Pancreas (tissue), 10 donors: ENCODE results near the gene MSI2. TPM values are rescaled to one million over a fixed set of nuclear protein-coding genes. Genes with fewer than 3 reads are reported as not detected.

ENCODE experiments used
- ATAC-seq, 4 donors: fragments of 200-7000 bp; cut with Tn5 transposase; one replicate each; pipeline versions ENCODE4 v1.8.0 to v1.9.1; 2020; ENCODE audit warnings: mild to moderate bottlenecking in 4 of 4, moderate library complexity in 4 of 4
- DNase-seq, 6 donors: peaks; one replicate each; pipeline ENCODE4 v3.0.0-alpha.2; 2020
- FAIRE-seq: peaks from 2 replicates; lab custom pipeline; 2012; peaks lifted over from hg19 to GRCh38; lab: Jason Lieb, UNC
- H3K27ac ChIP-seq, 4 donors: fragments of 200-600 bp; sonication (generic); 1 replicate in 3 of 4; 2 replicates in 1 of 4; pipeline versions ENCODE4 v1.5.0 to v1.8.0; 2020
- H3K27me3 ChIP-seq, 4 donors: fragments of 200-600 bp; one replicate each; pipeline ENCODE4 v1.8.0; 2021
- H3K36me3 ChIP-seq, 3 donors: fragments of 200-600 bp; sonication (generic) in 1 of 3; one replicate each; pipeline versions ENCODE4 v1.5.0 to v1.8.0; 2020 to 2021
- H3K4me1 ChIP-seq, 3 donors: fragments of 200-600 bp; one replicate each; pipeline ENCODE4 v1.8.0; 2021
- H3K4me3 ChIP-seq, 4 donors: fragments of 200-600 bp; sonication (generic) in 2 of 4; one replicate each; pipeline versions ENCODE4 v1.5.0 to v1.8.0; 2020 to 2021
- H3K9me3 ChIP-seq, 4 donors: fragments of 200-600 bp; one replicate each; pipeline ENCODE4 v1.8.0; 2021
- whole genome bisulfite sequencing, 2 donors: extraction: QIAGEN DNeasy Blood & Tissue Kit; methylation state at CpG; one replicate each; pipeline ENCODE4 v1.1.7; 2013; 5-methylcytosine and 5-hydroxymethylcytosine counted together
- intact Hi-C, 3 donors: fragments of 100-400 bp; cut with DNase I; formaldehyde crosslinking; loops; one replicate each; pipeline versions ENCODE4 v1.11.1 to v1.14.2; 2022
- polyA plus RNA-seq, 2 donors: library from polyadenylated mRNA; stranded (reverse); fragments of 200-250 nt; gene quantifications; one replicate each; pipeline ENCODE4 v1.2.3, GENCODE V29; 2013
- total RNA-seq, 6 donors: library from RNA; stranded (reverse); fragmentation: NEBNext Ultra II Directional in 4 of 6; extraction: Animal tissue kit (Norgen Biotek cat#: 25700) in 4 of 6; gene quantifications; one replicate each; pipeline versions ENCODE4 v1.2.1 to v1.2.4, GENCODE V29; 2021 to 2023
- TF ChIP-seq, protein P1 (sequence below), 4 donors: fragments of 200-600 bp; sonication (generic) in 3 of 4; IDR thresholded peaks; one replicate each; pipeline versions ENCODE4 v1.5.0 to v1.8.0; 2021; ENCODE audit warnings: antibody characterized with exemption in 4 of 4
- donor health status: healthy with polysubstance abuse.
- donor health status: DM: no; HTN: no; CAD: no; lungs with moderate emphysema.
- donor health status: DM: no; HTN: no; CAD: no.
- donor health status: control.
- donor health status: control.
- donor health status: Bipolar disorder and iron deficiency.
- donor health status: DM: yes; HTN: yes; CAD: no.
- donor health status: DM: no; HTN: no; CAD: no.
- donor health status: DM: no; HTN: no; CAD: no.
- donor health status: DM: yes; HTN: yes; CAD: no.

Gene MSI2
- total and polyA plus RNA-seq, 8 donors = 10.4 to 48.9 (median 30.1) TPM

DNA sequence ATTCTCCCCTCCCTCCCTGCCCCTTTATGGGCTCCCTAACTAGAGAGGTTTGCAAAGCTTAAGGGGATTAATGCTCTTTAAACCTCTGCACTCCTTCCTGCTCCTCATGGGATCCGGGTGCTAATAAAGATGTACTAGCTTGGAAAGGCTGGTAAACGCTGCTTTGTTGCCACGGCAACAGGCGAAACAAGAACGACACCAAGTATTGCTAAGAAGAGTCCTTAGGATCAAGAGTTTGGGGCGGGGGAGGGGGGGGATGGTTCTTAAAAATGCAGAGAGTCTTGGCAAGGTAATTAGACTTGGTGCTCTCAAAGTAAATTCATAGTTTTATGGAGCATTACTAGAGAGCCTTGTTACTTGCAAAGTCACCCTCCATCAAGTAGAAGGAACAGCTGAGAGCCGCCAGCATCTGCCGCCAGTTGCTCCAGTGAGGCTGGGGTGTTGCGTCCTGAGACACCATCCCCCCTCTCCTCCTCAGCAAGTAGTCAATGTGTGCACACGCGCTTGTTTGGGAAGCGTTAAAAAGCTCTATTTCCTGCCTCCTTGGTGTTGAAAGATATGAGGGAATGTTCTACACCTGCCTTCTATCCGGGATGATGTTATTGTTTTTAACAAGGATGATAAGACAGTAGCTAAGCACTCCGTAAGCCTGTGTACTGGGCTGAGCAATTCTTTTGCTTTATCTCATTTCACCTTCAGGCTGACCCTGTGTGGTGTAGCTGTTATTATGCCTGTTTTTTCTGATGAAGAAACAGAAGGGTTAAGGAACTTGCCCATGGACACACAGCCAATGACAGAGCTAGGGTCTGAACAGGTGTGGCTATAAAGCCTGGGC is 297.9 kb downstream of the MSI2 start:
- TF ChIP-seq, protein P1, sequence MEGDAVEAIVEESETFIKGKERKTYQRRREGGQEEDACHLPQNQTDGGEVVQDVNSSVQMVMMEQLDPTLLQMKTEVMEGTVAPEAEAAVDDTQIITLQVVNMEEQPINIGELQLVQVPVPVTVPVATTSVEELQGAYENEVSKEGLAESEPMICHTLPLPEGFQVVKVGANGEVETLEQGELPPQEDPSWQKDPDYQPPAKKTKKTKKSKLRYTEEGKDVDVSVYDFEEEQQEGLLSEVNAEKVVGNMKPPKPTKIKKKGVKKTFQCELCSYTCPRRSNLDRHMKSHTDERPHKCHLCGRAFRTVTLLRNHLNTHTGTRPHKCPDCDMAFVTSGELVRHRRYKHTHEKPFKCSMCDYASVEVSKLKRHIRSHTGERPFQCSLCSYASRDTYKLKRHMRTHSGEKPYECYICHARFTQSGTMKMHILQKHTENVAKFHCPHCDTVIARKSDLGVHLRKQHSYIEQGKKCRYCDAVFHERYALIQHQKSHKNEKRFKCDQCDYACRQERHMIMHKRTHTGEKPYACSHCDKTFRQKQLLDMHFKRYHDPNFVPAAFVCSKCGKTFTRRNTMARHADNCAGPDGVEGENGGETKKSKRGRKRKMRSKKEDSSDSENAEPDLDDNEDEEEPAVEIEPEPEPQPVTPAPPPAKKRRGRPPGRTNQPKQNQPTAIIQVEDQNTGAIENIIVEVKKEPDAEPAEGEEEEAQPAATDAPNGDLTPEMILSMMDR (IDR thresholded peaks at IDR 0.05) = no peak
- Histone ChIP-seq H3K4me1 (no peaks in the 10 kb centered on the region), H3K9me3 (no peaks in the 10 kb centered on the region), H3K27ac (no peak overlapping the region), H3K4me3 (no peak overlapping the region), H3K27me3 (no peaks in the 10 kb centered on the region), H3K36me3 (no peaks in the 10 kb centered on the region)
- FAIRE-seq (no peak), DNase-seq (no peak), ATAC-seq (no peak)
- intact Hi-C loops = no loop called here
- WGBS, 2 donors = 81 to 82% methylated on average over 14 of the region's 14 CpGs

DNA sequence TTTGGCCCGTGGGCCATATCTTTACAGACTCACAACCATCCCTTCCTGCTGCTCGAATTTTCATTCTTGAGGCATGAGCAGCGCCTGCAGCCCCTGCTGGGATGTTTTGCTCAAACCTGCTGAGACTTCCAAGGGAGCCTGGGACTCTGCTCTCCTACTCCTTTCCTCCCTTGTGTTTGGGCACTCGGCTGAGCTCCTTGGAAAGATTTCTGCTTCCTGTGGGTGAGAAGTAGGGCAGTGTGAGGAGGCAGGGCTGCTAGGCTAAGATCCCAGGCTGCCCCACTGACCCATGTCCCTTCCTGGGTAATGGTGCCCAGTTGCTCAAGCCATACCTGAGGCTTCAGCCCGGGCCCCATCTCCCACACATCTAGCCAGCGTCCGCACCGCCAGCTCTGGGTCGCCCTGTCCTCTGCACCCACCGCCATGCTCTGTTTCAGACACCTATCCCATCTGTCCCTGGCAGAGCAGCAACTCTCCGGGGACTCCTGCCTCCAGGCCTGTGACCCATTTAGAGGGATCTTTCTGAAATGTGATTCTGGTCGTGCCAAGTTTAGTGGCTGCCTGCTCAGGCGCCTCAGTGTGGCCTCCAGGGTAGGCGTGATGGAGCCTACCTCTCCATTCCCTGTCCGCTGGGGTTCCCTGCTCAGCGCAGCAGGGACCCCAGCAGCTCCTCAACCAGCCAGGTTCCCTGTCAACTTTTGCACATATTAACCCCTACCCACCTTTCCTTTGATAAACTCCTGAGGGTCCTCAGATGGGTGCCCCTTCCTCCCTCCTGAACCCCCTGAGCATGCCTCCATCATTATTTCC is 298.7 kb downstream of the MSI2 start:
- 89 to 91% methylated on average over 16 of the region's 16 CpGs for WGBS, 2 donors
- H3K4me3 ChIP-seq = no peak overlapping the region
- intact Hi-C loops = no loop called here
- ATAC-seq (no peak), FAIRE-seq (no peak), DNase-seq (no peak)
- no peak overlapping the region for H3K27ac ChIP-seq
- TF ChIP-seq, protein P1 (IDR thresholded peaks at IDR 0.05) = no peak
- H3K36me3 ChIP-seq = no peaks in the 10 kb centered on the region
- H3K9me3 ChIP-seq = no peaks in the 10 kb centered on the region
- H3K4me1 ChIP-seq = no peaks in the 10 kb centered on the region
- no peaks in the 10 kb centered on the region for H3K27me3 ChIP-seq

DNA sequence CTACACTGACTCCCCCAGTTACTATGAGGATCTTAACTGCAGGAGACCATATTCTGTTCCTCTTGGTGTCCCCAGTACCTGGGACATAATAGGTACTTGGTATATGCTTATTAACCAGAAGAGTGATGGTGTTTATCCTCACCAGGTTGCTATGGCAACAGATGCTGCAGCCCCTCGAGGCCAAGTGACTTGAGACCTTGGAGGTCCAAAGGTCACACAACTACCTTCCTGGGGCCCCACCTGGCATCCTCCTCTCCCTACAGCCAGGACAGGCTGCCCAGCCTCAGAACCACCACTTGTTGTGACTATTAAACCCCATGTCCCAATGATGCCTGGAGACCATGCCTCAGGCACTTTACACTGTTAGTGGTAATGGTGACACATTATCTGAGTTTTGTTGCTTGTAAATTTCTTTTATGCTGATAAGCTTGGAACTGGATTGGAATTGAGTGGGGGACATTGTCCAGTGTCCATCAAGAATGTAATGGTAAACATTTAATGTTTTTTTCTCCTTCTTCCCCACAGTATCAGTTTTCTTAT is 299.4 kb downstream of the MSI2 start:
- intact Hi-C loops = no loop called here
- WGBS, 2 donors = 29 to 39% methylated on average over 1 of the region's 1 CpG

DNA sequence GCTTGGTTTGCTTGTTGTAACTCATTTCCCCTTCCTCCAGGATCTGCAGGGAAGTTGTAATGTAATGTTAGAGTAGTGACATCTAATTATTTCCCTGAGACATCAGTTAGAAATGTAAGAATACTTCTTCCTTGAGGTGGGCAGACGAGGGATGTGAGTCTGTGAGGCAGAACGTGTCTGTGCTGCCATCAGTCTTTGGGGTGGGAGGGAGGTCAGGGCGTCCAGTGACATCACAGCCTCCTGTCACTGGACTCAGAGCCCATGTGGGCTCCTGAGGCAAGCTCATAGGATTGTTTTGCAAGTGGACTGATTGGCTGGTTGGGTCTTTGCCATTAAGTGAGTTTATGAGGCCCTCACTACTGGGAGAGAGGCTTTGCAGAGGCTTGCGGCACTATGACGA is 300.0 kb downstream of the MSI2 start:
- Histone ChIP-seq H3K4me3 (no peak overlapping the region), H3K36me3 (no peaks in the 10 kb centered on the region), H3K4me1 (no peaks in the 10 kb centered on the region), H3K27me3 (no peaks in the 10 kb centered on the region), H3K27ac (no peak overlapping the region), H3K9me3 (no peaks in the 10 kb centered on the region)
- TF ChIP-seq, protein P1 (IDR thresholded peaks at IDR 0.05) = no peak
- intact Hi-C loops = no loop called here
- 91 to 93% methylated on average over 5 of the region's 5 CpGs for WGBS, 2 donors
- FAIRE-seq = no peak
- DNase-seq = no peak
- no peak for ATAC-seq

More for the DNA sequence above, 299.4 kb downstream of the MSI2 start:
- Histone ChIP-seq H3K27ac (no peak overlapping the region), H3K36me3 (no peaks in the 10 kb centered on the region), H3K4me1 (no peaks in the 10 kb centered on the region), H3K27me3 (no peaks in the 10 kb centered on the region), H3K4me3 (no peak overlapping the region), H3K9me3 (no peaks in the 10 kb centered on the region)
- ATAC-seq = no peak
- DNase-seq = no peak
- TF ChIP-seq, protein P1 (IDR thresholded peaks at IDR 0.05) = no peak
- no peak for FAIRE-seq
